HG02642 (cell line): ENCODE results near the gene DBX1.
"Not testable (repeated sequence)": the region's sequence is repeated elsewhere in the genome, so short reads cannot be mapped to it uniquely, and the experiment has no call there.

Experiments
- ATAC-seq: cut with Tn5 transposase; IDR thresholded peaks from one replicate; pipeline ENCODE4 v1.9.1; 2021; ENCODE audit warnings: mild to moderate bottlenecking; ENCODE audit not compliant: unreplicated experiment, poor library complexity

Gene DBX1, protein sequence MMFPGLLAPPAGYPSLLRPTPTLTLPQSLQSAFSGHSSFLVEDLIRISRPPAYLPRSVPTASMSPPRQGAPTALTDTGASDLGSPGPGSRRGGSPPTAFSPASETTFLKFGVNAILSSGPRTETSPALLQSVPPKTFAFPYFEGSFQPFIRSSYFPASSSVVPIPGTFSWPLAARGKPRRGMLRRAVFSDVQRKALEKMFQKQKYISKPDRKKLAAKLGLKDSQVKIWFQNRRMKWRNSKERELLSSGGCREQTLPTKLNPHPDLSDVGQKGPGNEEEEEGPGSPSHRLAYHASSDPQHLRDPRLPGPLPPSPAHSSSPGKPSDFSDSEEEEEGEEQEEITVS

DNA sequence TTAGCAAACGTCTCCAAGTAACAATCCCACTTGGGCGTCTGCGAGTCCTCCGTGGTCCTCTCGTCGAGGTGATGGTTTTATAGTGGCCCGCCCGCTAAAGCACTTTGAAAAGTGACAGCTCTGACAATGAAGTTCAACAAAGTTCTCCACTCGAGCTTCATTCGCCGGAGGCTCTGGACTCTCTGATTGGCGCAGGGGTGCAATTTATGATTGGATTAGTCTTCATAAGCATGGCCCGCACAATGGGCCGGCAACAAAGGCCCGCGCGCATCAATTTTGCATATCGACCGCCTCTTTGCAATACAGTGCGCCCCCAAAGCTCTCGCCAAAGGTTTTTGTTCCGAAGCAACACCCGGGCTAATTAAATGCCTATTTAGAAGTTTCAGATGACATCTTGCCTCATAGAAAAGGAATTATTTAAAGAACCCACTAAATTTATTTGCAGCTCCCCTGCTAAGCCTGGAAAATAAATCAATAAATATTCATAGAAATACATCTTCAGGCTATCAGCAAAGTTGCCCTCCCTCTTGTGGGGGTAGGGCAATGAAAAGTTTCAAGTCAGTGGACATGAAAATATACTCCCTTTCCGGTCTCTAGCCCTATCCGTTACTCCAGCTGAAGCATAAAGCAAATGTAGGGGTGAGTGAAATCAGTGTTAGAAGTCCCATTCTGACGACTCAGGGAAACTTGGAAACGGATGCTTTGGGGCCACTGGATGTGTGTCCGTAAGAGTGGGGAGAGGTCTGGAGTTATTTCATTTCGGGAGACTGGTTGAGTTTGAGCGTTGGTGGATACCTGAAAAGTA is at the start of gene DBX1:
Gene DBX1 (minus strand): TSS at position 51 of the 805 bp plus-strand sequence. CDS start 151 bp downstream, outside the sequence.
- ATAC-seq = no peak

DNA sequence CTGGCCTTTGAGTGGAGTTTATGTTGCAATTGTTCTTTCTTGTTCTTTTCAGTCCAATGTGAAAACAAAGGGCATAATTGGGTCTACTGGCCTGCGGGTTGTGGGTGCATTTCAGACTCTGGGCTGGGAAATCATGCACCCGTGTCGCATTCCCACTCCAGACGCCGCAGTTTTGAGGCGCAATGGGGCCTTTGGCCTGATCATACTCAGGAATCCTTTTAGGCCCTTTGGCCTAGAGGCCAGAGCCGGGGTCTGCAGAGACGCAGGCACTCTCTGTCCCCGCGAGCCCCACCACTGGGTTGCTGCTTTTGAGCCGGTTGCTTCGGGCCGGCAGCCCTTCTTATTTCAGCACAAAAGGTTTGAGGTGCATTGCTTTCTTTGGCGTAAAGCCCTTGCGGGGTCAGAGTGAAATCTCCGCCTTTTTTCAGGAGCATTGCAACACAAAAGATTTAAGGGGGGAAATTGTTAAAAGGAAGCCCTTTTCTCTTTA is 48.4 kb upstream of the DBX1 start:
- no peak for ATAC-seq

DNA sequence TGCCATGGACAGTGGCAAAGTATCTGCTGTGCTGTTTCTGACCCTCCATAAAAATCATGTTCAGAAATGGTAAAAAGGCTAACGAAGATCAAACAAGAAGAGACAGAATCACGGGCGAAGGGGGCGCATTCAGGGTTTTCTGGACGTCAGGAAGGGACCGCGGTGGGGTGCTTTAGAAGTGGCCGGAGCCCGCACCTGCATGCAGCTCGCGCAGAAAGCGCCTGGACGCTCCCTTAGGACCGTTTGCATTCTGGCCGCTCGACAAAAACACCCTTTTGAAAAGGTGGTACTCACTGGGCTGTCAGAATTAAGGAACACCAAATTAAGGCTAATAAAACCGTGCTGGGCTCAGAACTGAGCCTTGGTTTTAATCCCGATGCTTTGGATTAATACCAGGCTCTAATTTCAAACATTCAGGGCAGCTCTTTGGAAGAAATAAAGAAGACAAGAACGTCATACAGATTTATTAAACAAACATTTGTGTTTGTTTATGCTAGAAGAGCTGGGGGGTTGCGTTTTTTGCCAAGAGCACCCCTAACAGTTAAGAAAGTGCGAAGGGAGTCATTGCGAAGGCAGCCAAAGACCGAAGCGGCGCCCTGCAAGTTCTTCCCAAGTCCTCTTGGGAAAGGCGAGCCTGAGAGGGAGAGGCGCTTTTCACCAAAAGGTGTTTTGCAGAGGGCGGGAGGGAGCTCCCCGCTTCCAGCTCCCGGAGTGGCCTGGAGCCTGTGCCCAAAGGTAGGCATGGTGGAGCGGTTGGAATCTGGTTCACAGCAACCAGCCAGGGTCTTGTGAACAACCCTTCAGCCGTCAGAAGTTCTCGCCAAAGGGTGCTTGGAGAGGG is 47.7 kb upstream of the DBX1 start:
- no peak for ATAC-seq

DNA sequence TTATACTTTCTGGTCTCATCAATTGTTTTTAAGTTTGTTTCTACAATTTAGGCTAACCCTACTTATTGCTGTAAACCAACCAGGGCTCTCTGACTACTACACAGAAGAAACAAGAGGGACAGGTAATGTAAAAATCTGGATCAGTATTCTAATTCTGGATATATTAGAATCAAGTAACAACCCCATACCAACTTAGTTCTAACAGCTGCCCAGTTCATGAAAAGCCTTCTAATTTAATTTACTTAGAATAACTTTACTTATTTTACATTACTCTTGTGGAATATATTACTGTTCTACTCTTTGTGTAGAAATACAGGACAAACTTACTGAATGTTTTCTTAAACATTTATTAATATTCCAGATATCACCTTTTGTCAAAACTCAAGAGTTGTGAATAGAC is 45.5 kb upstream of the DBX1 start:
- no peak for ATAC-seq

DNA sequence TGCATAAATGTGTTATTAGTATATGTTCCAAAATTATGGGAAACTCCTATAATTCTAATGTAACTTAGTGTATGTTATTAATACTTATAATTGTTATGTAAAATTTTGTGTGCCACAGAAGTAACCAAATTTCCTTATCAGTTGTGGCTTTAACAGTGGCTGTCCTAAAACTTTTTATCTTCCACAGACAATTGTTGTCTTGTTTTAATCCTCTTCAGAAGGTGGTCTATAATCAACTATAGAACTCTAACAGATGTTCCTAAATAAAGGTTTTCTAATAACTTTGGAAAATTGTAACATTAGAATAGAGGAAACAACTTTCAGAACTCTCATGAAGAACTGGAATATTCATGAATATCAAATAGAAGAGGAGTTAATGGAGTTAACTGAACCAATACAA is 44.4 kb upstream of the DBX1 start:
- ATAC-seq = no peak

DNA sequence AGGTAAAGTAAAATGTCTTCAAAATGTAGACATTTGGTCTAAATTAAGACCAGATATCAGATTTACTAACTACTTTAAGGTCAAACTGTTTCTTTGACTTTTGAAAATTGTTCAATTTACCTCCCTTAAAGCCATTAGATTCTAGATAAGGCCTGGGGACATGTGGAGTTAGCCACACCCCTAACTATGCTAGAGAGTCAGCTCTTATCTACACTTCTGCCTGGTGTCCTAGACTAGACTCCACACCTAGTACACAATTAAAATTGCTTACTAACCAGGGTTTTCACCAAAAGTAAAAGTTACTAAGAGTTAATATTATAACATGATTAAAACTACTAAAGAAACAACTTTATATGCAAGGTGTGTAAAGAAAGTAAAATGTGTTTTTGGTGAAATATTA is 43.6 kb upstream of the DBX1 start:
- no peak for ATAC-seq

DNA sequence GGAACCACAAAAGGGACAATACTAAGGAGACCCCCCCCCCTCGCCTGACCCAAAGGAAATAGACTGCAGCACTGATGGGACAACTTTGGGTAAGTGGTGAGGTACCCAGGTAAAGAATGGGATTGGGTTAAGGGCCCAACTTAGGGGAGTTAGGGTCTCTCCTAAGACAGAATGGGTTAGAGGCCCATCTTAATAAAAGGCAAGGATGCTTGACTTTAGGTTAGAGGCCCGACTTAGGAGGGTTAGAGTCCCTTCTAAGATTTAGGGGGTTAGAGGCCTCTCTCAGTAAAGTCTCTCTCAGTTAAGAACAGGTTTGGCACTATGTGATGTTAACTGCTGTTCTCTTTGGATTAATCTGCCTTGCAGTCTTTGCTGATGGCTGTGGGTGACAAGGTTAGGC is 41.0 kb upstream of the DBX1 start:
- ATAC-seq = no peak

DNA sequence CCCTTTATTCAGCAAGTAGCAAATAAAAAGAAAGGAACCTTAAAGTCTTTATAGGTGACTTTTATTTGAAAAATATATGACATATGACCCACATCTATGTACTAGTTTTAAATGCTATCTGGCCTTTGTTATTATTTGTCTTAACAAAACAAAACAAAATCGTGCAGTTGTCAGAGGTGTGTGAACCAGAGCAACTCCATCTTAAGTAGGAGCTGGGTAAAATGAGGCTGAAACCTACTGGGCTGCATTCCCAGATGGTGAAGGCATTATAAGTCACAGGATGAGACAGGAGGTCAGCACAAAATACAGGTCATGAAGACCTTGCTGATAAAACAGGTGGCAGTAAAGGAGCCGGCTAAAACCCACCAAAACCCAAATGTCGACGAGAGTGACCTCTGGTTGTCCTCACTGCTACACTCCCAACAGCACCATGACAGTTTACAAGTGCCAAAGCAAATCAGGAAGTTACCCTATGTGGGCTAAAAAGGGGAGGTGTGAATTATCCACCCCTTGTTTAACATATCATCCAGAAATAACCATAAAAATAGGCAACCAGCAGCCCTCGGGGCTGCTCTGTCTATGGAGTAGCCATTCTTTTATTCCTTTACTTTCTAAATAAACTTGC is 40.2 kb upstream of the DBX1 start:
- not testable (repeated sequence) for ATAC-seq

DNA sequence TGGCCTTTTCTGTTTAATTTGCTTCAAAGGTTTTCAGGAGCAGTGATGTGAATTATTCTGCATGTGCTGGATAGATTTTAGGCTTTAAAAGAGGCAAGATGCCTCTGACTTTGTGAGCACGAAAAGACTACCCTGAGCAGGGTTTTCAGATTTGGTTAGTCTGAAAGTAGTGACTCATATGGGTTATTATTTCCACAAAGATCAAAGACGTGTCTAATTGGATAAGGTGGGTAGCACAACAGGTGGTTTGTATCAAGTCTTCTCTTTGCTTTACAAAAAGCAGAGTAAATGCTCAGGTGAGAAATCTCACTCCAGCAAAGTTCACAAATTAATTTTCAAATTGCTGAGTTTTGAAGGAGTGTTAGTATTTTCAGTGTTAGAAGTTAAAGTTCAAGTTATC is 37.6 kb upstream of the DBX1 start:
- ATAC-seq = no peak

DNA sequence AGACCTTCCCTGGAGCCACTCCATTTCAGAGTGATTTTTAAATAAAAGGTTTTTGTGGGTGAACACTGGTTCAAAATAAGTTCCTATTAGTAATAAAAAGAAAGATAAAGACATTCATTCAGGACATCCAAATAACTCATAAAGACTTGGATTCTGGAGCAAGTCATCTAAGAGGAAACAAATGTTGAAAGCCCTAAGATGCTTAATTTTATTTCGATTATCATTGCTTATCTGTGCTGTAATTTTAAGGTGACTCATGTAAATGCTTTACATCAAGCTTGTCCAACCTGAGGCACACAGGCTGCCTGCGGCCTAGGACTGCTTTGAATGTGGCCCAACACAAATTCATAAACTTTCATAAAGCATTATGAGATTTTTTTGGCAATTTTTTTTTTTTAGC is 34.2 kb upstream of the DBX1 start:
- no peak for ATAC-seq

DNA sequence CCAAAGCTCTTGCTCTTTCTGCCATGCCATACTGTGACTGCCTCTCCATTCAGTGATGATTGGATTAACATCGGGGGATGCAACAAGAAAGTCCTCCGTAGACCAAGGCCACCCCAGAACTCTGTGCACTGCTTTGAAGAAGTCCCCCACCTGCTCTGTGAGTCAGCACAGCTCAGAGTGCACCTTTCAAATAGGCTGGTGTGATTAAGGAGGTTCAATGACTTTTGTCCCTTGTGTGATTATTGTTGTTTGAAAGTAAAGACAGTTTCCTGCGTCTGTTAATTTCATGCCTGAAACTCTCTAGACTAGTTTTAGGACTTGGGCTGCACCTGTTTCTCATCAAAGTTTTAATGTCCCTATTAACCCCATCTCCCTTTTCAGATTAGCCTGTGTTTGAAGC is 33.0 kb upstream of the DBX1 start:
- no peak for ATAC-seq

DNA sequence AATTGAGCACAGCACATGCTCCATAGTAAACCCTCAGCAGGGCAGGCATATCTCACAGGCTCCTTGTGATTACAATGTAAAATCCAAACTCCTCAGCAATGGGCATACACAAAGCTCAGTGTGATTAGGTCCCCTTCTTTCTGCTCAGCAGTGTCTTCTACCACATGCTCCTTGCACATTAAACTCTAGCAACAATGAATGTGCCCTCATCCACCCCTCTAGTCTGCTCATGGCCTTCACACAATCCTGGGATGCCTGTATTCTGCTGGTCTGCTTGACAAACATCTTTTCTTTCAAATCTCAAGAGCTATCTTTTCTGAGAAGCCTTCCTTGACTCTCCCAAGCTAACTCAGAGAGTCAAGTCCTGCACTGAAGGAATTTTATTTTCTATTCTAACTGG is 32.4 kb upstream of the DBX1 start:
- ATAC-seq = no peak

DNA sequence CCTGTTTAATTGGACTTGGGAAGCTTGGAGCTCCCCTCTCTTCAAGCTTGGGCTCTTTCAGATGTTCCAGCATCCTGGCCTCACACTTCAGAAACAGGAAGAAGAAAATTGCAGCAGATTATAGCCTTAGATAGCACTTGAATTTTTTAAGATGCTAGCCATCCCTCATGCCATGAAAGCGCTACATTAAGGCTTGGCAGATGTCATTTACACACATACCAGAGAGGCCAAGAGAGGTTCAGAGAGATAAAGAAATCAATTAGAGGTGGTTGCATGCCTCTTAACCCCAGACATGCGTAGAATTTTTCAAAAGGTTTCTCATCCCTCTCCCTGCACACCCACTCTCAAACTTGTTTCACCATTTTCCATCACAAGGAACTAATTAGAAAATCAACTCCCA is 31.9 kb upstream of the DBX1 start:
- ATAC-seq = no peak

DNA sequence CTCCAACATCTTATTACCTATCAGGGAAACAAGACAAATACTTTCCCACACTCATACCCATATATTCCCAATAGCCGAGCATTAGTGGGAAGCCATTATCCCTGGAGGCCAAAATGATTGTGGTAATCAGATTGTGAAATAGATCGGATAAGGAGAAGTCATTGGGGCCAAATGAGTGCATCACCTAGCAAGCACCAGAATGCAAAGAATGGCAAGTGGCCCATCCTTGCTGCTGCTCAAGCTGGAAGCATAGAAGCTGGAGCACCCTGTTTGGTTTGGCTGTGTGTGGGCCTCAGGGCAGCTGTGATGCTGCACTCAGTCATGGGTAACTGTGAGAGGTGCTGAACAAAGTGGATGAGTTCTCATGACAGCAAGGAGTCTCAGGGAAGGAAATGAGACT is 18.7 kb upstream of the DBX1 start:
- ATAC-seq = no peak

DNA sequence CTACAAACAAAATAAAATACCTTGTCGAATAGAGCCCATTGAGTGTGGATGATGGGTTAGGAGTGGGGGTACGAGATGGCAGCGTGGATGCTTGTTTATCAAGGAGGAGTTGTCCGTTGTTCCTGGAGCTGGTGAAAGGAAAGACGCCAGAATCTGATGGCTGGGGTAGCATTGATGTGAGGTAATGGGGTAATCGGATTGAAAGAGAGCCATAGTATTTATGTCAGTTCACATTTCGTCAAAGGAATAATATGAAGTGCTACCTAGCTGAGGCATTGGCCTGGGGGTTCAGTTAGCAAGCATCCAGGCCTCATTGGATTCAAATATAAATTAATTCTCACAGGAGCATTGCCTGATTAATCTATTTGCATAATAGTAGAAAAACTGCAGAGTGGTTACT is 16.9 kb upstream of the DBX1 start:
- no peak for ATAC-seq

DNA sequence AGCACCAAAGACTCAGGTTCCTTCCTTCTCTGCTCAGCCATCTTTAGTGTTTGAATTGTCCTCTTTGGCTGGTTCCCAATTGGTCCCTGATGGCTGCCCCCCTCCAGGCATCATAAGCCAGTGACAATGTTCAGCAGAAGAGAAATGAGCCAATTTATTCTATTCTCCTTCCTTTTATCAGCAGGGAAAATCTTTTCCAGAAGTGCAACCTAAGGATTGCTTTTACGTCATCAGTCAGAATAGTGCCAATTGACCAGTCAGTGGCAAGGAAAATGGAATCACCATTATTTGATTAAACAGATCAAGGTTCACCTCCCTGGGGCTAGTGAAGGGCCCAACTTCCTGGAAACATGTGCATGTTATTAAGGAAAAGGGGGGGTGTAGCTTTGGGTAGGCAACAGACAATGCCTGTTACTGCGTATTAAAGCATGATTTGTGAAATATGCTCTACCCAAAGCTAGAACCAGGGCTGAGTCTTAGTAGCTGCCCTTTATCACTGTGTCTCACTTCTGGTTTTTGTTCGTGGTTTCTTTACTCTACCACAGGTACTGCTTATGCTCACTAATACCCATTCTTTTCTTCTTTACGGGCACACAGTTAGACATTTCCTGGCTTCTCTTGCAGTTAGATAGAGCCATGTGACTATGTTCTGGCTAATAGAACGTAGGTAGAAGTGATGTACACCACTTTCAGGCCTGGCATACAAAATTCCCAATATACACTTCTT is 12.6 kb upstream of the DBX1 start:
- ATAC-seq = no peak

DNA sequence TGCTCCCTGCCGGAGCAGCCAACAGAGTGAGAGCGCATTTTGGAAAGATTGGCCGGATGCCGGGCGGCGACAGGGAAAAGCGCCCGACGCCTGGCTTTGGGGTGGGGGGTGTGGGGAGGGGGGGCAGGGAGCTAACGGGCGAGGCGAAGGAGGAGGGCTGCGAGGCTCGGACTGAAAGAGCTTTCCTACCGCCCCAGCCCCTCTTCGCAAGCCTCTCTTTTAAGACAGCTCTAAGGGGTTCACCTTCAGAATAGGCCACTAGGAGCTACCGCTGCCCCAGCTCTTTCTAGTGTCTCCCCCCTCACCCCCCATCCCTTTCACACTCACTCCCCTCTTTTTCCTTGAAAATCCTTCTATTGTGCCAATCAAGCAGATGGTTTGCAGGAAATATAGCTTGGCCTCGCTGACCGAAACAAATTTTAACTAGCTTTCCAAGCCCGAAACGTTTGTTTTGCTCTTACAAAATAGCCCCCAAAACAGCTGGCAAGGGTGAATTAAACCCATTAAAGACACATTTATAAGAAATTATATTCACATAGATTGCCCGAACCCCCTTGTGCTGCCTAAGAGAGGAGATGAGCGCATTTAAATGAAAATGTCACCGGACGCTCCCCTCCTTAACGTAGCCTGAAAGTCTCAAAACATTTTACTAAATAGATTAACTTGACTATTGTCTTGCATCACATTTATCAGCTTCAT is 3.7 kb upstream of the DBX1 start:
- ATAC-seq = no peak

DNA sequence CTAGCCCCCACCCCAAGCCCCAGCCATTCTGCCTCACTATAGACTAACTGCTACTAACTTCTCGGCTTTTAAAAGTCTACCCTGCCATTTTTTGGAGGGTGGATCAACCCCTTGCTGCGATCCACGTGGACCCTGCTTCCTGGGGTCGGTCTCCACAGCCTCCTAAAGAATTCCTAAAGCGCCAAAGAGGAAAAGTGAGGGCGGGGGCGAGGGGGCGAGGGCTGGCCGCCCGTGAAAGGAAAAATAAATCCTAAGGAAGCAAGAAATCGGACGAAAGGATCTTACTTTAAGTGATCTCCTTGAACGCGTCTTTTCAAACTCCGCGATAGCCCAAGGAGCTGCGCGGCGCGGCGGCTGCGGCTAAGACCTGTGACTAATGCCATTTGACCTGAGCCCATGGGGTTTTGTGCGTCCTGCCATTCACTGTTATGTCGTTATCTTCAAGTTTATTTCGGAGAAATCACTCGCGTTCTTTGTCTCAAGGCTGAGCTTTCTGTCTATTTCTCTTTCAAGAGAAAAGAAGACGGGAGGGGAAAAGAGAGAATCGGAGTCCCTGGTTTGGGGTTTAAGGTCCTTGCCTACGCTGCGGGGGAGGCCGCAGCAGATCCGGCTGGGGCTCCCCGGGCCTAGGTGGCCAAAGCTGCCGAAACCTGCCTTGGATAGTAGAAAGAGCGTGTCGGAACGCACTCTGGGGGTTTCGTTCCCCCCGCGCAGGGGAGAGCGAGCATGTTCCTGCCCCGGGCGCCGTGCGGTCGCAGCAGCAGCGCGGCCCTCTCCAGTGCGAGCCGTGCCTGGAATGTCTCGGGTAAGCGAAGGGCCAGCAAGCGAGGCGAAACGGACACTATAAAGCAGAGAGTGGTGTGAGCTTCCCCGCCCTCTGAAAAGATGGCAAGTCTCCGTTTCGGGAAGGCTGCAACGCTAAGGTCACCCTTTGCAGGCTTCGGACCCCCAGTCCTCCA is 2.8 kb upstream of the DBX1 start:
- no peak for ATAC-seq
